H54 (cell line): Measurements from ENCODE around the gene ACSS1.

ENCODE experiments used
- DNase-seq: peaks from one replicate; pipeline ENCODE4 v3.0.0; 2011; ENCODE audit warnings: low spot score, mixed read lengths; ENCODE audit not compliant: insufficient read length
- FAIRE-seq: peaks from 3 replicates; lab custom pipeline; 2011; peaks lifted over from hg19 to GRCh38; lab: Jason Lieb, UNC
- POLR2A ChIP-seq: IDR thresholded peaks from 2 replicates; pipeline ENCODE4 v1.6.1; 2011; ENCODE audit warnings: low read depth, mild to moderate bottlenecking, low read length

The ACSS1 gene

GRCh38 chr20:25050082-25050481 lies 7.9 kb downstream of the ACSS1 start:
- DNase-seq (no peak), FAIRE-seq (no peak)
- no peak for TF ChIP-seq POLR2A

- no peak for TF ChIP-seq POLR2A
- FAIRE-seq (no peak), DNase-seq (no peak)
These were observed 8.5 kb downstream of the ACSS1 start for GRCh38 chr20:25049261-25050060.

- TF ChIP-seq POLR2A: no peak
- DNase-seq: no peak
- no peak for FAIRE-seq
These were observed 9.4 kb downstream of the ACSS1 start for GRCh38 chr20:25048519-25048952.

- FAIRE-seq: no peak
These were observed 10.2 kb downstream of the ACSS1 start for GRCh38 chr20:25047766-25048165.

GRCh38 chr20:25046736-25047666 lies 10.9 kb downstream of the ACSS1 start:
- TF ChIP-seq POLR2A: no peak
- FAIRE-seq (no peak), DNase-seq (no peak)

More at GRCh38 chr20:25047766-25048165, 10.2 kb downstream of the ACSS1 start:
- no peak for DNase-seq
- TF ChIP-seq POLR2A: no peak

GRCh38 chr20:25046181-25046641 lies 11.7 kb downstream of the ACSS1 start:
- DNase-seq: no peak

GRCh38 chr20:25045343-25045712 lies 12.6 kb downstream of the ACSS1 start:
- no peak for DNase-seq
- TF ChIP-seq POLR2A: no peak
- FAIRE-seq: no peak

More at GRCh38 chr20:25046181-25046641, 11.7 kb downstream of the ACSS1 start:
- no peak for TF ChIP-seq POLR2A
- no peak for FAIRE-seq

- no peak for DNase-seq
- FAIRE-seq: no peak
- TF ChIP-seq POLR2A: no peak
These were observed 13.1 kb downstream of the ACSS1 start for GRCh38 chr20:25044660-25045342.

GRCh38 chr20:25044261-25044560 lies 13.7 kb downstream of the ACSS1 start:
- TF ChIP-seq POLR2A: no peak
- FAIRE-seq (no peak), DNase-seq (no peak)

- no peak for DNase-seq
- no peak for FAIRE-seq
- no peak for TF ChIP-seq POLR2A
These were observed 14.3 kb downstream of the ACSS1 start for GRCh38 chr20:25043499-25044260.

GRCh38 chr20:25042531-25043498 lies 15.1 kb downstream of the ACSS1 start:
- no peak for FAIRE-seq

More at GRCh38 chr20:25042531-25043498, 15.1 kb downstream of the ACSS1 start:
- TF ChIP-seq POLR2A: no peak
- no peak for DNase-seq
